ENCODE data around the gene ARMC7.
A peak's percentile ranks its signal among the peaks of the same experiment; 100 is the strongest.
"Not testable (repeated sequence)": the region's sequence is repeated elsewhere in the genome, so short reads cannot be mapped to it uniquely, and the experiment has no call there.

ARMC7 gene

DNA sequence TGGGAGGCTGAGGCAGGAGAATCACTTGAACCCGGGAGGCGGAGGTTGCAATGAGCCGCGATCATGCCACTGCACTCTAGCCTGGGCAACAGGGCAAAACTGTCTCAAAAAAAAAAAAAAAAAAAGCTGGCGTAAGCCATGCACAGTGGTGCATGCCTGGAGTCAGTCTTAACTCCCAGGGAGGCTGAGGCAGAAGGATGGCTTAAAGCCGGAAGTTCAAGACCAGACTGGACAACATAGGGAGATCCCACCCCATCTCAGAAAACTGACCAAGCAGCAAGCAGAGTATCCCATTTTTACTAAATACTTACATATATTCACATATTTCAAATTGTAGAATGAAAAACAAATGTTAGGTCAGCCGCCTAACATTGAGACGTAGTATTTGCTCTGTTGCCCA is 17.2 kb downstream of the ARMC7 start:
- no peaks in the 10 kb centered on the region for H3K27me3 Mint-ChIP-seq
- no peak overlapping the region for H3K27ac Mint-ChIP-seq
- H3K4me3 Mint-ChIP-seq = no peak overlapping the region
- peaks cover 33% of the 10 kb centered on the region for H3K4me1 Mint-ChIP-seq (ENCODE audit: low read depth)
- no peaks in the 10 kb centered on the region for H3K36me3 Mint-ChIP-seq
- H3K9me3 Mint-ChIP-seq (ENCODE audit: low read depth) = no peaks in the 10 kb centered on the region

DNA sequence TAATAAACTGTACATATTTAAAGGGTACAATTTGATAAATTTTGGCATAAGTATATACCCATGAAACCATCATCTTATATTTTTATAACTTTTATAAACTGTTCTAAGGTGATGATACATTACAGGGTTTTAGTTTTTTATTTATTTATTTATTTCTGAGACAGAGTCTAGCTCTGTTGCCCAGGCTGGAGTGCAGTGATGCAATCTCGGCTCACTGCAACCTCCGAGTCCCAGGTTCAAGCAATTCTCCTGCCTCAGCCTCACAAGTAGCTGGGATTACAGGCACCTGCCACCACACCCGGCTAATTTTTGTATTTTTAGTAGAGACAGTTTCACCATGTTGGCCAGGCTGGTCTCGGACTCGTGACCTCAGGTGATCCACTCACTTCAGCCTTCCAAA is 18.2 kb downstream of the ARMC7 start:
- not testable (repeated sequence) for H3K9me3 Mint-ChIP-seq (ENCODE audit: low read depth); H3K27me3 Mint-ChIP-seq; H3K36me3 Mint-ChIP-seq
- H3K27ac Mint-ChIP-seq = peak overlapping the region; percentile 70
- H3K4me3 Mint-ChIP-seq = peak overlapping the region; percentile 38
- H3K4me1 Mint-ChIP-seq (ENCODE audit: low read depth) = peaks cover 38% of the 10 kb centered on the region

DNA sequence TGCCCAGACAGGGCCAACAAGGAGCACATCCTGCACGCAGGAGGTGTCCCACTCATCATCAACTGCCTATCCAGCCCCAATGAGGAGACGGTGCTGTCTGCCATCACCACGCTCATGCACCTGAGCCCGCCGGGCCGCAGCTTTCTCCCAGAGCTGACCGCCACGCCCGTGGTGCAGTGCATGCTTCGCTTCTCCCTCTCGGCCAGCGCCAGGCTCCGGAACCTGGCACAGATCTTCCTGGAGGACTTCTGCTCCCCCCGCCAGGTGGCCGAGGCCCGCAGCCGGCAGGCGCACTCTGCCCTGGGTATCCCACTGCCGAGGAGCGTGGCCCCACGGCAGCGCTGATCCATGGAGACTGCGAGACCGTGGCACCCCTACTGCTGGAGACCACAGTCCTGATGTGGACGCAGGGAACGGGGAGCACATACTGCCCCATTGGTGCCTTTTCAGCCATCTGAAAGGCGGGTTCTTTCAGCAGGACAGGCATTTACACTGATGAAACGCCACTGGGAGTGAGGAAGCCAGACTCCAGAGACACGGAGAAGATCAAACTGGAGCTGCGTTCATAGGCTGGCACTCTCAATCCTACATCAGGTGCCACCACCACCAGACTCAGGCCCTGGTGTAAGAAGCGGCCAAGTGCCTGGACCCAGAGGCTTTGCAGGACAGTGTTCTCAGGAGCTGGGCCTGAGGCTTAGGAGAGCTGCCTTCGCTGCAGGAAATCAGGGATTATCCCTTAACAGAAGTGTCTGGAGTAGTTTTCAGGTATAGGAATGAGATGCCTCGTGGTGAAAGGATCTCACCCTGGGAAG is 19.1 kb downstream of the ARMC7 start:
- H3K9me3 Mint-ChIP-seq (ENCODE audit: low read depth) = no peaks in the 10 kb centered on the region
- H3K4me1 Mint-ChIP-seq (ENCODE audit: low read depth) = peaks cover 36% of the 10 kb centered on the region
- no peaks in the 10 kb centered on the region for H3K27me3 Mint-ChIP-seq
- H3K36me3 Mint-ChIP-seq = no peaks in the 10 kb centered on the region
- no peak overlapping the region for H3K27ac Mint-ChIP-seq
- peak overlapping the region; percentile 59 for H3K4me3 Mint-ChIP-seq

DNA sequence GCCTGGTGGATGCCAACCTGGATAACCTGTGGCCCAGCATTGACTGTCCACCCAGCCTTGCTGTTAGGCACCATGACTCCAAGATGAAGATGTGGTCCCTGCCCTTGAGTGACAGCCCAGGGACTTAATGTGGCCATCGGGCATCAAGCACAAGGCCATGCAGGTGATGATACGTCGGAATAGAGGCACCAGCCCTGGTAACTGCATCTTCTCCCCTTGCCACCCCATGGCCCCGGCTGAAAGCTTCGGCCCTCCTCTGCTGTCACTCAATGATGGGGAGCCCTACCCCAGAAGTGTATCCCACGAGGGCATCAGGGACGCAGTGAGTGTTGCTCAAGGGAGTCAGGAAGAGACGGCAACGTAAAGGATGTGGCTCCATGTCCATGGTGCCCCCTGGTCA is 19.8 kb downstream of the ARMC7 start:
- Mint-ChIP-seq H3K27me3 (no peaks in the 10 kb centered on the region), H3K4me1 (ENCODE audit: low read depth) (peaks cover 29% of the 10 kb centered on the region), H3K36me3 (no peaks in the 10 kb centered on the region), H3K4me3 (peak overlapping the region; percentile 59), H3K9me3 (ENCODE audit: low read depth) (no peaks in the 10 kb centered on the region), H3K27ac (peak overlapping the region; percentile 46)

DNA sequence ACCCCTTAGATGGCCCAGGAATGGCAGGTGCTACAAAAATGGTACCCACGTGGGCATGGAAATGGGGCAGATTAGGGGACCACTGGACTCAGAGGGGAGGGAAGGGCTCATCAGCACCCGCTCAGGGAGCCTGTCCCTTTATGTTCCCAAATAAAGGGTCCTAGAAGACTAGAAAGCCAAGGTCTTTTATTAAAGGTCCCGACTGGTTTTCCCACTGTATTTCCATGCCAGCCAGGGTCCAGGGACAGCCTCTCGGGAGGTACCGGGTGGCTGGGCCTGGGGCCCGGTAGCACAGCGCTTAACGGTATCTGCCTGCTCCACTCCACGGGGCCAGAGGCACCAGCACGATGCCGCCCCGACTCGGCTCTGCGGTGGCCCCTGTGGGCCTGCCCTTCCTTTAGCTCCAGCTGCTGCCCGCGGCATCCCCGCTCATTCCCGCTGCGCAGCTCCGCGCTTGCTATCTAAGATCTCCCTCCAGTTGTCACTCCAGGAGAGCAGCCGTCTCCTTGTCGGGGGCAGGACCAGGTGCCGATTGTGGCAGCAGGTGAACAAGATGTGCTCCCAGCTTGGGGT is 20.4 kb downstream of the ARMC7 start:
- H3K36me3 Mint-ChIP-seq = no peaks in the 10 kb centered on the region
- H3K4me1 Mint-ChIP-seq (ENCODE audit: low read depth) = peaks cover 24% of the 10 kb centered on the region

DNA sequence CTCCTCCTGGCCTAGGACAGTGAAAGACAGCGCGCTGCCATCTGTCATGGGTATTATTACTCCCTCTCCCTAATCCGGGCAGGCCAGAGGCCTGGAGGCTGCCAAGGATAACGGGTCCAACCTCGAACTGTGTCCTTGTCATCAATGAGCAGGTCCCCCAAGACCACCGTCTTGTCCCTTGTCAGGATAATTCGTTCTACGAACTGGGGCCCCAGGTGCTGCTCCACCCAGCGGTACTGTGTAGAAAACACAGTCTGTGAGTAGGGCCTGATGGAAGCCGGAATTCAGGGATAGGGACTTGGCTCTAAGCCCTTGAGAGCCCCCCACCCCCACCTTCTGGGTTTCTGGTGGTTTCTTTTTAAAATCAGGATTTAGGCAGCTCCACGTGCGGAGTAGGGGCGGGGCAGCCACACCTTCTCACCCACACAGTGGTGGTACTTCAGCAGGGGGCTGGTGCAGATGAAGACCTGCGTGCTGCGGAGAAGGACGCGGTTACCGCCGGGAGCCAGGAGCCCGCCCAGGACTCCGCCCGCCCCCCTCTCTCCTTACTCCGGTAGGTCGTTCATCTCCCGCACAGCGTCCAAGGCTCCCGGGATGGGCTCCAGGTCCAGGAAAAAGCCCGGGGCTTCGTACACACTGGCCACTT is 21.0 kb downstream of the ARMC7 start:
- Mint-ChIP-seq H3K36me3 (no peaks in the 10 kb centered on the region), H3K27ac (peak overlapping the region; percentile 89), H3K27me3 (no peaks in the 10 kb centered on the region)

More for the DNA sequence above, 20.4 kb downstream of the ARMC7 start:
- no peaks in the 10 kb centered on the region for H3K27me3 Mint-ChIP-seq
- H3K4me3 Mint-ChIP-seq = peak overlapping the region; percentile 91
- no peaks in the 10 kb centered on the region for H3K9me3 Mint-ChIP-seq (ENCODE audit: low read depth)
- peak overlapping the region; percentile 89 for H3K27ac Mint-ChIP-seq

DNA sequence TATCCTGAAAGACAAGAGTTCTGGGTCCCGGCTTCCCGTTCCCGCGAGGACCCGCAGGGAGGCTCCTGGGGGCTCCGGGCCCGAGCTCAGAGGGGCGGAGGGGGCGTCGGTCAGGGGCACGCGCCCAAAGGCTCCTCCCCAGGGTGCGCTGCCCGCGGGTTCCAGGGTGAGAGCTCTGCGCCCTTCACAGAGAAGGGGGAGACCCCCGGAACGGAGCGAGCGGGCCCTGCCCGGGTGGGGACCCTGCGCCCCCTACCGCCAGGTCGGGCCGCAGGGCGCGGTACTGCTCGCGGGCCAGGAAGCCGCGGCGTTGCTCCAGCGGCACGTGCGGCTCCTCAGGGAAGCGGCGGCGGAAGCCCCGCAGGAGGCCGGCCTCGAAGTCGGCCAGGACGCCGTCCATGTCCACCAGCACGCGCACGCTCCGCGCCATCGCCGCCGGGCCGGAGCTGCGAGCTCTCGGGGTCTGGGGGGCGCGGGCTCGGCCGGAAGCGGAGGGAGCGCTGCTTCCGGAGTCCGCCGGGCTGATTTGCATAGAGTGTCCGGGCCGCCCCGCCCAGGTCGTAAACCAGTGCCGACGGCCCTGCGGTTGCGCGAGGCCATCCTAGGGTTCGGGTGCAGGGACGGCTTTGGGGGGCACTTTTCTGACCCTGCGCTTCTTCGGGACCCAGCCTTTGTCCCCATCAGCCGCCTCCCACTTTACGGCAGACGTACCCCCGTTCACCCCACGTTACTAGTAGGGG is 21.7 kb downstream of the ARMC7 start, which contains the start of gene NT5C:
Gene NT5C, minus strand, starts transcription at position 465 of the 740 bp plus-strand sequence. Its CDS starts 35 bp downstream, at position 430.
- H3K36me3 Mint-ChIP-seq = no peaks in the 10 kb centered on the region
- H3K27ac Mint-ChIP-seq = peak within 1 kb of the TSS; percentile 89
- peak within 1 kb of the TSS; percentile 91 for H3K4me3 Mint-ChIP-seq
- peaks cover 15% of the 10 kb centered on the region for H3K4me1 Mint-ChIP-seq (ENCODE audit: low read depth)
- no peaks in the 10 kb centered on the region for H3K9me3 Mint-ChIP-seq (ENCODE audit: low read depth)
- no peaks in the 10 kb centered on the region for H3K27me3 Mint-ChIP-seq

More for the DNA sequence above, 21.0 kb downstream of the ARMC7 start:
- Mint-ChIP-seq H3K4me3 (peak overlapping the region; percentile 91), H3K9me3 (ENCODE audit: low read depth) (no peaks in the 10 kb centered on the region), H3K4me1 (ENCODE audit: low read depth) (peaks cover 22% of the 10 kb centered on the region)

DNA sequence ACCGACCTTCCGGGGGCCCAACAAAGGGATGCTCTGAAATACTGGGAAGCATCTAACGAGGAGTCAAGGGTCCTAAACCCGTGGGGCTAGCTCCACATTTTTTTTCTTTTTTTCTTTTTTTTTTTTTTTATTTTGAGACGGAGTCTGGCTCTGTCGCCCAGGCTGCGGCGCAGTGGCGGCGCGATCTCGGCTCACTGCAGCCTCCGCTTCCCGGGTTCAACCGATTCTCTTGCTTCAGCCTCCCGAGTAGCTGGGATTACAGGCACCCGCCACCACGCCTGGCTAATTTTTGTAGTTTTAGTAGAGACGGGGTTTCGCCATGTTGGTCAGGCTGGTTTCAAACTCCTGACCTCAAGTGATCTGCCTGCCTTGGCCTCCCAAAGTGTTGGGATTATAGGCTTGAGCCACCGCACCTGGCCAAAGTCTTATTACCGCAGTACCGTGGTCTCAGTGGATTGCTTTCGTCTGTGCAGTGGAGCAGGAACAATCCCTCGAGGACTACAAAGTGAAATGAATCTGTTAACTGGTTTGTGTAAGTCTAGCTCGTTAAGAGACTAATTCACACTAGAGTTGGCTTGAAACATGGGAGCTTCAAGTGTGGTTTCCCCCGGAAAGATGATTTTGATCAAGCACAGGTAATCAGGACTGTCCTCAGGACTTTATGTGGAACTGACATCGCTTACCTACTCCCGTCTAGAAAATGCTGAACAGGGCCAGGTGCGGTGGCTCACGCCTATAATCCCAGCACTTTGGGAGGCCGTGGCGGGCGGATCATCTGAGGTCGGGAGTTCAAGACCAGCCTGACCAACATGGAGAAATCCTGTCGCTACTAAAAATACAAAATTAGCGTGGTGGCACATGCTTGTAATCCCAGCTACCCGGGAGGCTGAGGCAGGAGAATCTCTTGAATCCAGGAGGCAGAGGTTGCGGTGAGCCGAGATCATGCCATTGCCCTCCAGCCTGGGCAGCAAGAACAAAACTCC is 22.5 kb downstream of the ARMC7 start:
- Mint-ChIP-seq H3K4me3 (peak overlapping the region; percentile 89), H3K27ac (peak overlapping the region; percentile 89), H3K4me1 (ENCODE audit: low read depth) (peaks cover 14% of the 10 kb centered on the region)
- not testable (repeated sequence) for H3K9me3 Mint-ChIP-seq (ENCODE audit: low read depth); H3K36me3 Mint-ChIP-seq; H3K27me3 Mint-ChIP-seq

DNA sequence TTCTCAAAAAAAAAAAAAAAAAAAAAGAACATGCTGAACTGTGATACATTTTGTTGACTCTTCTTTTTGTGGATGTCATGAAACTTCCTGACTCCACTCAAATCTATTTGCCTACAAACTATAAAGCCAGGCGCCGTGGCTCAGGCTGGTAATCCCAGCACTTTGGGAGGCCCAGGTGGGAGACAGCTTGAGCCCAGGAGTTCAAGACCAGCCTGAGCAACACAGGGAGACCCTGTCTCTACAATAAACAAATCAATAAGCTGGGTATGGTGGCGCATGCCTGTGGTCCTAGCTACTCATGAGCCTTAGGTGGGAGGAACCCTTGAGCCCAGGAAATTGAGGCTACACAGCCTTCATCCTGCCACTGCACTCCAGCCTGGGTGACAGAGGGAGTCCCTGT is 23.2 kb downstream of the ARMC7 start:
- Mint-ChIP-seq H3K4me3 (peak overlapping the region; percentile 38), H3K9me3 (ENCODE audit: low read depth) (no peaks in the 10 kb centered on the region), H3K36me3 (no peaks in the 10 kb centered on the region), H3K27ac (peak overlapping the region; percentile 6), H3K27me3 (no peaks in the 10 kb centered on the region), H3K4me1 (ENCODE audit: low read depth) (peaks cover 14% of the 10 kb centered on the region)

DNA sequence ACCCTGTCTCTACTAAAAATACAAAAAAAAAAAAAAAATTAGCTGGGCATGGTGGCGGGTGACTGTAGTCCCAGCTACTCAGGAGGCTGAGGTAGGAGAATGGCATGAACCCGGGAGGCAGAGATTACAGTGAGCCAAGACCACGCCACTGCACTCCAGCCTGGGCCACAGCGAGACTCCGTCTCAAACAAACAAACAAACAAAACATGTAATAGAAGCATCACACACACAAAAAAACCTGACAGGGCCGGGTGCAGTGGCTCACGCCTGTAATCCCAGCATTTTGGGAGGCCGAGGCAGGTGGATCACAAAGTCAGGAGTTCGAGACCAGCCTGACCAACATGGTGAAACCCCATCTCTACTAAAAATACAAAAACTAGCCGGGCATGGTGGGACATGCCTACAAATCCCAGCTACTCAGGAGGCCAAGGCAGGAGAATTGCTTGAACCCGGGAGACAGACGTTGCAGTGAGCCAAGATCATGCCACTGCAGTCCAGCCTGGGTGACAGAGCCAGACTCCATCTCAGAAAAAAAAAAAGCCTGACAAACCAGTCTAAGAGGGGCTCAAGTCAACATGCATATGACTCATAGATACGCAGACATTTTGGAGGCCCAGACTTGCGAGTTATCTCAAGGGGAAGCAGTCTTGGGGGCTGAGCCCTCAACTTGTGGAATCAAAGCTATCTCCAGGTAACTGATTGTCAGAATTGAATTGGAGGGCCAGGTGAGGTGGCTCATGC is 24.0 kb downstream of the ARMC7 start:
- not testable (repeated sequence) for H3K27me3 Mint-ChIP-seq; H3K4me3 Mint-ChIP-seq; H3K9me3 Mint-ChIP-seq (ENCODE audit: low read depth); H3K36me3 Mint-ChIP-seq; H3K27ac Mint-ChIP-seq
- H3K4me1 Mint-ChIP-seq (ENCODE audit: low read depth) = peaks cover 14% of the 10 kb centered on the region

DNA sequence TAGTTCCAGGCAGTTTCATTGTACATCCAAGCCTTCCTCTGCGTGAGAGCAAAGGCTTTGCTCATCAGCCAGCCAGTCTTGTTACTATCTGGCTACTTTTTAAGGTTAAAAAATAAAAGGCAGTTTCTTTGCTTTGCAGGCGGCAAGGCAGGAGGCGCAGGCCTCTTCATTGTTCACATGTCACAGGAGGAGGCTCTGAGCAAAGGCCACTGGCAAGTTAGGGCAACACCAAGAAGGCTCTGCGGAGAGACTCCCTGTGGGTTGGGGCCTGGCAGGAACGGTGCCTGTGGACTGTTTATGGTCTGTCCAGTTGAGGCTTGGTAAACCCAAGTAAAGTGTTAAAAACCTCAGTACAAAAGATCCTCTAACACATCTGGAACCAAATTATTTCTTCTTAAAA is 25.7 kb downstream of the ARMC7 start:
- Mint-ChIP-seq H3K9me3 (ENCODE audit: low read depth) (no peaks in the 10 kb centered on the region), H3K27me3 (no peaks in the 10 kb centered on the region), H3K27ac (no peak overlapping the region), H3K4me1 (ENCODE audit: low read depth) (peaks cover 13% of the 10 kb centered on the region), H3K36me3 (no peaks in the 10 kb centered on the region), H3K4me3 (no peak overlapping the region)

DNA sequence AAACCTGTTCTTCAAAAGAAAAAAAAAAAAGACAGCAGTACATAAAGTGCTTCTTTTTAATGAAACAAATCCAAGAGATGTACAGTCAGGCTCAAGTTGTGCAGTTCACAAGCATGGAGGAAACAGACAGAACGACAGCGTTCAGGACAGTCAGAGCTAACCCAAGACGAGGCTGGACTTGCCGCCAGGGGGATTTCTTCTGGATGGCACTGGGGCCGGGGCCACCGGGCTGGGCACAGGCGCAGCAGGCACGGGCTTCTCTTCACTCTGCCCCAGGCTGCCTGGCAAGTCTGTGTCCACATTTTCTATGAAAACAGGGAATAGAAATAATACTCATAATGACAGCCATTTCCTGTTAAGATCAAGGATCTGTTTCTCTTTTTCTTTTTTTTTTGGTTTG is 26.2 kb downstream of the ARMC7 start:
- Mint-ChIP-seq H3K4me1 (ENCODE audit: low read depth) (peaks cover 13% of the 10 kb centered on the region), H3K4me3 (no peak overlapping the region), H3K36me3 (no peaks in the 10 kb centered on the region), H3K9me3 (ENCODE audit: low read depth) (no peaks in the 10 kb centered on the region), H3K27ac (no peak overlapping the region), H3K27me3 (no peaks in the 10 kb centered on the region)

DNA sequence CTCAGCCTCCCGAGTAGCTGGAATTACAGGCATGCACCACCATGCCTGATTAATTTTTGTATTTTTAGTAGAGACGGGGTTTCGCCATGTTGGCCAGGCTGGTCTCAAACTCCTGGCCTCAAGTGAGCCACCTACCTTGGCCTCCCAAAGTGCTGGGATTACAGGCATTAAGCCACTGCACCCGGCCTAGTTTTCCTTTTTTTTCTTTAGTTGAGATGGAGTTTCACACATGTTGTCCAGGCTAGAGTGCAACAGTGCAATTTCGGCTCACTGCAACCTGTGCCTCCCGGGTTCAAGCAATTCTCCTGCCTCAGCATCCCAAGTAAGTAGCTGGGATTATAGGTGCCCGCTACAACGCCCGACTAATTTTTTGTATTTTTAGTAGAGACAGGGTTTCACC is 28.0 kb downstream of the ARMC7 start:
- not testable (repeated sequence) for H3K27ac Mint-ChIP-seq; H3K9me3 Mint-ChIP-seq (ENCODE audit: low read depth); H3K36me3 Mint-ChIP-seq

More for the DNA sequence above, 28.0 kb downstream of the ARMC7 start:
- not testable (repeated sequence) for H3K4me1 Mint-ChIP-seq (ENCODE audit: low read depth); H3K27me3 Mint-ChIP-seq; H3K4me3 Mint-ChIP-seq

All from activated naive CD8-positive, alpha-beta T cell (primary cell).